Mammary epithelial cell (primary cell): ENCODE measurements around the gene NTM.

Experiments
- CTCF ChIP-seq, 2 donors: IDR thresholded peaks in 1 of 2; conservative IDR thresholded peaks in 1 of 2; 2 replicates each; pipeline ENCODE4 v1.5.1; 2011 to 2012; ENCODE audit warnings: inconsistent platforms in 2 of 2, low read length in 2 of 2, mild to moderate bottlenecking in 2 of 2, control low read depth in 1 of 2, low read depth in 1 of 2; ENCODE audit not compliant: insufficient read depth in 1 of 2; ENCODE audit errors: extremely low read depth in 1 of 2
- EZH2 ChIP-seq: IDR thresholded peaks from 2 replicates; pipeline ENCODE4 v1.6.1; 2012; ENCODE audit warnings: low read length, inconsistent platforms, borderline replicate concordance

- TF ChIP-seq CTCF (conservative IDR thresholded peaks at IDR 0.05 in 1 of 2, IDR thresholded peaks at IDR 0.05 in 1 of 2; ENCODE audit: extremely low read depth in 1 of 2, insufficient read depth in 1 of 2, low read depth in 1 of 2, low read length in 2 of 2): no peak
- no peak for TF ChIP-seq EZH2
These were observed 709.7 kb downstream of the NTM start for GRCh38 chr11:132080127-132080526.
